Left ventricle myocardium superior (tissue), 1 donor: ENCODE data around the gene SYNGR3. TPM values are rescaled to one million over a fixed set of nuclear protein-coding genes. Genes with fewer than 3 reads are reported as not detected.

Experiments used
- ATAC-seq: fragments of 200-7000 bp; cut with Tn5 transposase; one replicate; pipeline ENCODE4 v1.9.1; 2020; ENCODE audit warnings: mild to moderate bottlenecking, moderate library complexity
- DNase-seq: peaks from one replicate; pipeline ENCODE4 v3.0.0-alpha.2; 2020
- intact Hi-C: fragments of 100-400 bp; cut with micrococcal nuclease; formaldehyde crosslinking; loops from one replicate; pipeline ENCODE4 v1.11.0; 2022
- total RNA-seq: library from RNA; stranded (reverse); fragmentation: NEBNext Ultra II Directional; extraction: Animal tissue kit (Norgen Biotek cat#: 25700); gene quantifications from one replicate; pipeline ENCODE4 v1.2.1, GENCODE V29; 2021
- donor health status: DM: no; HTN: yes; CAD: no; lungs with severe emphysema.

SYNGR3 gene
- total RNA-seq, 1 donor from 2014 or later: 1.0 TPM

GRCh38 chr16:1974157-1975070 lies 15.4 kb upstream of the SYNGR3 start:
- ATAC-seq: no peak
- no peak for DNase-seq
- intact Hi-C loops: no loop called here

GRCh38 chr16:1975432-1976215 lies 14.1 kb upstream of the SYNGR3 start:
- DNase-seq: no peak
- intact Hi-C loops: no loop called here
- ATAC-seq: no peak

GRCh38 chr16:1976216-1976520 lies 13.6 kb upstream of the SYNGR3 start:
- ATAC-seq: no peak
- no peak for DNase-seq
- intact Hi-C loops: no loop called here

- ATAC-seq (no peak), DNase-seq (no peak)
- intact Hi-C loops: no loop called here
Observed at GRCh38 chr16:1976951-1977874, 12.6 kb upstream of the SYNGR3 start.

- no peak for DNase-seq
- intact Hi-C loops: no loop called here
- ATAC-seq: no peak
Observed at GRCh38 chr16:1977875-1978268, 11.9 kb upstream of the SYNGR3 start.

GRCh38 chr16:1978476-1979120 lies 11.2 kb upstream of the SYNGR3 start:
- intact Hi-C loops: no loop called here
- no peak for ATAC-seq

GRCh38 chr16:1979271-1980029 lies 10.3 kb upstream of the SYNGR3 start:
- intact Hi-C loops: no loop called here
- DNase-seq (no peak), ATAC-seq (no peak)

More at GRCh38 chr16:1978476-1979120, 11.2 kb upstream of the SYNGR3 start:
- DNase-seq: no peak

GRCh38 chr16:1980030-1980769 lies 9.6 kb upstream of the SYNGR3 start:
- intact Hi-C loops: no loop called here
- DNase-seq (peak; percentile 62), ATAC-seq (no peak)

GRCh38 chr16:1980770-1981087 lies 9.0 kb upstream of the SYNGR3 start:
- ATAC-seq (no peak), DNase-seq (no peak)
- intact Hi-C loops: no loop called here

- intact Hi-C loops: no loop called here
- no peak for DNase-seq
- ATAC-seq: no peak
Observed at GRCh38 chr16:1981398-1981836, 8.4 kb upstream of the SYNGR3 start, which contains the start of gene NOXO1. NOXO1 (minus strand) TSS chr16:1981469; CDS start chr16:1981179, 290 bp downstream.

- intact Hi-C loops: no loop called here
- DNase-seq (no peak), ATAC-seq (no peak)
Observed at GRCh38 chr16:1982013-1982433, 7.7 kb upstream of the SYNGR3 start.

- intact Hi-C loops: no loop called here
- ATAC-seq: no peak
- no peak for DNase-seq
Observed at GRCh38 chr16:1982991-1983543, 6.7 kb upstream of the SYNGR3 start.

GRCh38 chr16:1983544-1984346 lies 6.0 kb upstream of the SYNGR3 start, which contains the start of gene GFER:
GFER (plus strand) TSS chr16:1984193; CDS start chr16:1984219, 26 bp downstream.
- ATAC-seq: peak; percentile 96
- intact Hi-C loops: no loop called here

GRCh38 chr16:1984347-1985225 lies 5.2 kb upstream of the SYNGR3 start:
- ATAC-seq: peak; percentile 4
- intact Hi-C loops: no loop called here
- DNase-seq: peak; percentile 53

More at GRCh38 chr16:1983544-1984346, 6.0 kb upstream of the SYNGR3 start, which contains the start of gene GFER:
- peak; percentile 95 for DNase-seq

- intact Hi-C loops: no loop called here
- ATAC-seq (no peak), DNase-seq (no peak)
Observed at GRCh38 chr16:1985466-1986150, 4.2 kb upstream of the SYNGR3 start.
